GM20000 (cell line): ENCODE measurements around the gene MTA2.
"Not testable (repeated sequence)": the region's sequence is repeated elsewhere in the genome, so short reads cannot be mapped to it uniquely, and the experiment has no call there.

Experiments
- DNase-seq: peaks from one replicate; pipeline ENCODE4 v3.0.0; 2012; ENCODE audit warnings: low spot score
- CTCF ChIP-seq: IDR thresholded peaks from 2 replicates; pipeline ENCODE4 v1.5.1; 2012; ENCODE audit warnings: mild to moderate bottlenecking, control low read depth; ENCODE audit errors: extremely low read depth, missing control alignments

MTA2 gene

GRCh38 chr11:62588966-62589637 is 12.6 kb downstream of the MTA2 start:
- no peak for TF ChIP-seq CTCF

GRCh38 chr11:62585356-62585755 is 16.3 kb downstream of the MTA2 start:
- DNase-seq, result not testable (repeated sequence)

More at GRCh38 chr11:62588966-62589637, 12.6 kb downstream of the MTA2 start:
- no peak for DNase-seq

GRCh38 chr11:62581735-62582134 is 19.9 kb downstream of the MTA2 start:
- DNase-seq, result not testable (repeated sequence)

- no peak for TF ChIP-seq CTCF
- DNase-seq, result no peak
These were observed 20.5 kb downstream of the MTA2 start for GRCh38 chr11:62580959-62581715.

- no peak for DNase-seq
These were observed 22.4 kb downstream of the MTA2 start for GRCh38 chr11:62579252-62579651.

GRCh38 chr11:62578541-62578940 is 23.1 kb downstream of the MTA2 start:
- no peak for DNase-seq
- no peak for TF ChIP-seq CTCF

More at GRCh38 chr11:62579252-62579651, 22.4 kb downstream of the MTA2 start:
- no peak for TF ChIP-seq CTCF

- no peak for TF ChIP-seq CTCF
- DNase-seq, result no peak
These were observed 24.5 kb downstream of the MTA2 start for GRCh38 chr11:62577046-62577714.

GRCh38 chr11:62575837-62576236 is 25.8 kb downstream of the MTA2 start:
- TF ChIP-seq CTCF, result no peak
- DNase-seq, result no peak
